Activated CD4-positive, CD25-positive, alpha-beta regulatory T cell treated with anti-CD3 and anti-CD28 coated beads, Interleukin-2, amount 50 U/mL, for 24 hours (primary cell): Measurements from ENCODE around the gene TAOK1.

Experiments
- ATAC-seq, 2 donors: fragments of 150-1000 bp; cut with Tn5 transposase; one replicate each; pipeline ENCODE4 v1.10.0; 2021; ENCODE audit warnings: mild to moderate bottlenecking in 1 of 2, moderate library complexity in 1 of 2

Gene TAOK1

GRCh38 chr17:29379084-29379991 is 10.8 kb upstream of the TAOK1 start:
- no peak for ATAC-seq

DNA sequence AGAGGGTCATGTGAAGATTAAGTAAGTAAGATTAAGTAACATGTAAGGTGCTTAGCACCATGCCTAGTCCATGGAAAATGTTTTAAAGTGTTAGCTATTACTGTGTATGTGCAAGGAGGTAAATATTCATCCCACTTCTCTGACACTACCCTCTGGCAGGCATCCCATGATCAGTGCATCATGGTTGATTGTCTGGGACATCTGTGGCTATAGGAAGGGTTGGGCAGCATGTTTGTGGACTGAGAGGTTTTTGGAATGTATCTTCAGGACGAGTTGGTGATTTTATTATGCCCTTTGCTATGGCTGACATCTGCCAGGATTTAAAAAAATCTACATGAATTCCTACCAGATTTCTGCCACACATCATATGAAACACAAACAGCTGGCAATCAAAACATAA is 6.5 kb upstream of the TAOK1 start:
- no peak for ATAC-seq

- no peak for ATAC-seq
Observed at GRCh38 chr17:29384901-29385300, 5.3 kb upstream of the TAOK1 start.

GRCh38 chr17:29386760-29387159 is 3.4 kb upstream of the TAOK1 start:
- no peak for ATAC-seq

DNA sequence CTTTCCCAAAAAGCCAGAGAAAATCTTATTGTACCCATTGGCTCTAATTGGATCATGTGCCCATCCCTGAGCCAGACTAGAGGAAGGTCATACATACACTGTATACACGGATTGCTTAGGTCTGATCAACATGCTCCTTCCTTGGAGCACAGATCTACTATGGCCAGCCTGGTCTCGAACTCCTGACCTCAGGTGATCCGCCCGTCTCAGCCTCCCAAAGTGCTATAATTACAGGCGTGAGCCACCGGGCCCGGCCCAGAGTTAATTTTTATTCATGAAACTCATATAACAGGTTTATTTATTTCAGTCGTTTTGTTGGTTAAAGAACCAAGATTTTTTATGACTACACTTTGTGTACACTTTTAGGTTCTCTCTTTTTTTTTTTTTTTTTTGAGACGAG is 1.2 kb upstream of the TAOK1 start:
- ATAC-seq = no peak

GRCh38 chr17:29390851-29391631 is 878 bp downstream of the TAOK1 start:
- ATAC-seq = peak; percentile 1 to 9

GRCh38 chr17:29393436-29393835 is 3.3 kb downstream of the TAOK1 start:
- no peak for ATAC-seq

- no peak for ATAC-seq
Observed at GRCh38 chr17:29394761-29395160, 4.6 kb downstream of the TAOK1 start.

DNA sequence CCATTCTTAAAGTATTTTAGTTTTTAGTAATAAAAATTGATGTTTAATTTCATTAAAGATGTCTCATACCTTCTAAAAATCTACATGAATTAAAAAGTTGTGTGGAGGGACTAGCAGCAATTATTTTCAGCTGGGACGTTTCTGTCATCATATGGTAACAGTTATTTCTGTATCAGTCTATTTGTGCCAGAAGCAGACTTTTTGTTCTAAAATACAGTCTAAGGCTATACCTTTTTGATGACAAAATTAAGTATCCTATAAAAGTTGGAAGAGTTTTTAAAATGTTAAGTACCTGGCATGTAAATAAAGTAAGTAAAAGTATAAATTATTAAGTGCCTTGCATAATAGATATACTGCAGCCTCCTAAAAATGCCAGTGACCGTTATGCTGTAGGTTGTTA is 5.9 kb downstream of the TAOK1 start:
- no peak for ATAC-seq

DNA sequence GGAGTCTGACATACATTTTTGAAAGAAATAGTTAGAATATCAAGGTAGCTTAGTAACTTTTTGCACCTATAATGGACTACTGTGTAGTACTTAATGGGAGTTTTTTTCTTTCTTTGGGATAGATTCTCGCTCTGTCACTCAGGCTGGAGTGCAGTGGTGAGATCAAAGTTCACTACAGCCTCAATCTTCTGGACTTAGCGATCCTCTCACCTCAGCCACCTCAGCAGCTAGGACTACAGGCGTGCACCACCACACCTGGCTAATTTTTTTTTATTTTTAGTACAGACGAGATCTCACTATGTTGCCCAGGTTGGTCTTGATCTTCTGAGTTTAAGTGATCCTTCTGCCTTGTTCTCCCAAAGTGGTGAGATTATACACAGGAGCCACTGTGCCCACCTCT is 9.5 kb downstream of the TAOK1 start:
- no peak for ATAC-seq

DNA sequence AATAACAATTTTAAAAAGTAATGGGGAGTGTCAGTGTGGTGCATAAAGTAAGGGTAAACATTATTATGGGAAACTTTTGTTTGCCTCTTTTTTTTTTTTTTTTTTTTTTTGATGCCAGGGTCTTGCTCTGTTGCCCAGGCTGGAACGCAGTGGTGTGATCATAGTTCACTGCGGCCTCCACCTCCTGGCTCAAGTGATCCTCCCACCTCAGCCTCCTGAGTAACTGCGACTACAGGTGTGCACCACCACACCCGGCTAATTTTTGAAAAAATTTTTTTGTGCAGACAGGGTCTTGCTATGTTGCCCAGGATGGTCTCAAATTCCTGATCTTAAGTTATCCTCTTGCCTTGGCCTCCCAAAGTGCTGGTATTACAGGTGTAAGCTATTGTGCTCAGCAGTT is 10.7 kb downstream of the TAOK1 start:
- no peak for ATAC-seq

GRCh38 chr17:29401258-29401657 is 11.1 kb downstream of the TAOK1 start:
- ATAC-seq = no peak

- ATAC-seq = no peak
Observed at GRCh38 chr17:29407856-29408255, 17.7 kb downstream of the TAOK1 start.

DNA sequence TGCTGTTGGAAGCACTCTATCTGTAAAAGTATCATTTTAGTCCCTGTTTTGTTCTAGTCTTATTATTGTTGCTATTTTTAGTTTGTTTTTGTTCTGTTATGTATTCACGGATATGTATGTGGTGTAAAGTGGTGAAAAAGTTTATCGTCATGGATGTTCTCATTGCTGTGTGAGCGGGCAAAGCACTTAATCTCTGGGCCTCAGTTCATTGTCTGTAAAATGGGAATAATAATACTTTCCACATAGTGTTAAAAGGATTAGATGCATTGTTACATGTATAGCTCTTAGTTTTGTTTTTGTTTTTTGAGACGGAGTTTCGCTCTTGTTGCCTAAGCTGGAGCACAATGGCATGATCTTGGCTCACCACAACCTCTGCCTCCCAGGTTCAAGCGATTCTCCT is 19.8 kb downstream of the TAOK1 start:
- ATAC-seq = no peak

DNA sequence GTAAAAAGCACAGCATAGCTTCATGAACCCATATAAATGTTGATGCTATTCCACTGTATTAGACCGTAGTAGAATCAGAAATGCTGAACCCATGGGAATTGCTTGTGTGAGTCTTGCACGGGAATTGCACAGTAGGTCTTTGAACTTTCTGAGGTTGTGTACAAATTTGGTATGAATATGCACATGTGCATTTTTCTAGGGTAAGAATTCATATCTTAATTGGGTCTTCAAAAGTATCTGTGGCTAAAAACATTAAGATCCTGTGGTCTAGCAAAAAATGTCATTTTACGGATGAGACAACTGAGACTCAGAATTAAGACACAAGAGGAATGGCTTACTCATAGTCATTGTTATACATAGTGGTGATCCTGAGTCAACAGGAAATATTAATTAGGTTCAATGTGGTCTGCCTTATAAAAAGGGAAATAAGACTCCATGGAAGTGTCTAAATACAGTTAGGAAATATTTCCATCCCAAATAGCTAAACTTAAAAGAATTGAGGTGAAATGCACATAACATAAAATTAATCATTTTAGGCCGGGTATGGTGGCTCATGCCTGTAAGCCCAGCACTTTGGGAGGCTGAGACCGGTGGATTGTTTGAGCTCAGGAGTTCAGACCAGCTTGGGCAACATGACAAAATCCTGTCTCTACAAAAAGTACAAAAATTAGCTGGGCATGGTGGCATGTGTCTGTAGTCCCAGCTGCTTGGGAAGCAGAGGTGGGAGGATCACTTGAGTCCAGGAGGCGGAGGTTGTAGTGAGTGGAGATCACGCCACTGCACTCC is 22.8 kb downstream of the TAOK1 start:
- peak; percentile 69 to 79 for ATAC-seq

DNA sequence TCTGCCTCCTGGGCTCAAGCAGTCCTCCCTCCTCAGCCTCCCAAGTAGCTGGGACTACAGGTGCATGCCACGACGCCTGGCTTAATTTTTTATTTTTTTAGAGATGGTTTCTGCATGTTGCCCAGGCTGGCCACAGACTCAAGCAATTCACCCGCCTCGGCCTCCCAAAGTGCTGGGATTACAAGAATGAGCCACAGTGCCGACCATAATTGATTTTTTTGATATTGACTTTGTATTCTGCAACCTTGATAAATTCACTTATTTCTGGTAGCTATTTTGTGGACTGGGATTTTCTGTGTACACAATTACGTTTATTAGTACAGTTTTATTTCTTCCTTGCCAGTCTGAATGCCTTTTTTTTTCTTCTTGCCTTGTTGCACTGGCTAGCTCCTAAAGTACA is 30.0 kb downstream of the TAOK1 start:
- ATAC-seq = no peak

- ATAC-seq = no peak
Observed at GRCh38 chr17:29430275-29430674, 40.1 kb downstream of the TAOK1 start.

DNA sequence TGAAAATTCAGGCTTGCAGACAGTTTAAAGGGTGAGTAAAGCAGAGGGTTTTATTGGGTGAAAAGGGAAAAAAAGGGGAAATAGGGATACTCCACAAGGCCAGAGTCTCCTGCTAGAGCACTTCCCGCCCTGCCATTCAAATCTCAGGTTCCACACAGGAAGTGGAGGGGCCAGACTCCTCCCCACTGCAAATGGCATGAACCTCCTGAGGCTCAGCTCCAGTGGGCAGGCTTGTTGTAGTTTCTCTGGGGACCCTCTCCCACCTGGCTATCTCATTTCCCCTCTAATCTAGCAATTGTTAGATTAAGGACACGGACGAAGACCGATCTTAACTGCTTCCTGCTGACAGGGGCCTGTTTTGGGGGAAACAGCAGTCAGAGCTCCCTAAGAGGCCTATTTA is 43.4 kb downstream of the TAOK1 start:
- ATAC-seq = no peak

- no peak for ATAC-seq
Observed at GRCh38 chr17:29434550-29434949, 44.4 kb downstream of the TAOK1 start.

GRCh38 chr17:29442451-29442850 is 52.3 kb downstream of the TAOK1 start:
- ATAC-seq = no peak

DNA sequence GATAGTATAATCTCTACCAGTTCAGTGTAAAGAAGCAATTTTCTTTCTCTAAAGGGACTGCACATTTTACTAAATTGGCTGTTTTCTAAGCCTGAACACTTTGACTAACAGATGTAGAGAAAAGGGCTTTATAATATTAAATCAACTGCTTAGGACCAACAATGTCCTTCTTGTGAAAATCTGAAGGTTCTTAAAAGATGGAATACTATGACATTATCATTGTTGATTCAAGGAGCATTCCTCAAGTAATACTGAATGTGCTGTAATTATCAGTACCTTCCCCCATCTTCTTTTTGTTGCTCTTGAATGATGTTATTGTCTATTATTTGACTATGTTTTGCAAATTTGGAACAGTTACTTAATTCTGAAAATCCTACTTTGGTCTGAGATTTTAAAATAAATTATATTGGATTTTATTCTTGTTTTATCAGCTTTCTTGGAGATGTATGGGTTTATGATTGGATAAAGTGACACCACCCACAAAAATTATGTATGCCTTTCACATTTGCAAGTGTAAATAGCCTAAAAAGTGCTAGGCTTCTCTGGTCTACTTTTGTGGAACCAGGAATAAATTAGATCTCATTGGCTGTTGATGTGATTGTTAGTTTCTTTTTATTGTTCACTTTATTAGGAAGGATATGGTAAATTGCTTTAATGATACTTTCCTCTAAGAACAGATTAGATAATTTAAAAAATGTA is 53.0 kb downstream of the TAOK1 start:
- ATAC-seq = no peak

DNA sequence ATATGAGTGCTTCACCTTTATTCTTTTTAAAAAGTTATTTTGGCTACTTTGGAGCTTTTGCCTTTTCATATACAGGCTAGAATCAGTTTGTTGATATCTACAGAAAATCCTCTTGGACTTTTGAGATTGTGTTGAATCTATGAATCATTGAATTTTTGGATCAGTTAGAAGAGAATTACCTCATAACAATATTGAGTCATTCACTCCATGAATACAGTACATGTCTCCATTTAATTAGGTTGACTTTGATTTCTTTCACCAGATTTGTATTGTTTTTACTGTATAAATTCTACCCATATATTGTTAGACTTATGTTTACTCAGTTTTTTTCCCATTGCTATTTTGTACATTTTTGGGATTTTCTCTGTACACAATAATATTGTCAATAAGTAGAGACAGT is 54.4 kb downstream of the TAOK1 start:
- no peak for ATAC-seq

GRCh38 chr17:29445844-29446243 is 55.7 kb downstream of the TAOK1 start:
- ATAC-seq = no peak
